GM12878 (cell line): ENCODE data around the gene RPS6KA2. TPM values are rescaled to one million over a fixed set of nuclear protein-coding genes. Genes with fewer than 3 reads are reported as not detected.
"Not testable (repeated sequence)": the region's sequence is repeated elsewhere in the genome, so short reads cannot be mapped to it uniquely, and the experiment has no call there.

Experiments
- ATAC-seq: fragments of 200-7000 bp; cut with Tn5 transposase; 3 replicates; pipeline ENCODE4 v1.9.1; 2020; ENCODE audit warnings: mild to moderate bottlenecking, moderate library complexity
- BruUV-seq: library from RNA; stranded (reverse); fragments of 400-500 nt; replicated peaks from 2 replicates; lab custom pipeline; 2021; lab: Mats Ljungman, UMichigan
- CTCF ChIA-PET: fragments of 300-600 bp; sonication (Branson Sonifier 250); formaldehyde crosslinking; extraction: SDS; loops from one replicate; lab custom pipeline; 2021; ENCODE audit warnings: inconsistent platforms; lab: Yijun Ruan, JAX
- POLR2A ChIA-PET: fragments of 350-600 bp; formaldehyde crosslinking; extraction: SDS; loops from one replicate; lab custom pipeline; 2021; ENCODE audit warnings: inconsistent platforms; lab: Charles Lee
- RAD21 ChIA-PET: fragments of 300-600 bp; sonication (Branson Sonifier 250); formaldehyde crosslinking; loops from one replicate; lab custom pipeline; 2023; ENCODE audit warnings: antibody characterized with exemption; ENCODE audit not compliant: unreplicated experiment; lab: Charles Lee
- SMC1A ChIA-PET: fragments of 300-600 bp; sonication (Branson Sonifier 250); formaldehyde crosslinking; loops from one replicate; lab custom pipeline; 2023; ENCODE audit not compliant: unreplicated experiment, uncharacterized antibody; lab: Charles Lee
- DNase-seq: peaks from one replicate; pipeline ENCODE4 v3.0.0-alpha.2; 2011; ENCODE audit warnings: low read depth, low spot score
- FAIRE-seq: peaks from 3 replicates; lab custom pipeline; 2011; peaks lifted over from hg19 to GRCh38; lab: Jason Lieb, UNC
- H2AFZ ChIP-seq: 2 replicates; pipeline ENCODE4 v1.6.0; 2011; ENCODE audit warnings: low read depth, low read length, control low read depth; ENCODE audit not compliant: control insufficient read depth
- H3K27ac ChIP-seq: 2 replicates; pipeline ENCODE4 v1.5.1; 2011; ENCODE audit warnings: control low read depth; ENCODE audit not compliant: control insufficient read depth, insufficient read depth
- H3K27me3 ChIP-seq, 2 experiments: replicated peaks in 1 of 2; 2 replicates each; pipeline versions ENCODE4 v1.6.0 to v1.6.1; 2011; ENCODE audit warnings: low read length in 1 of 2; ENCODE audit not compliant: control insufficient read depth in 2 of 2, insufficient read depth in 2 of 2
- H3K36me3 ChIP-seq, 2 experiments: 2 replicates each; pipeline ENCODE4 v1.5.1; 2011; ENCODE audit warnings: low read length in 1 of 2; ENCODE audit not compliant: control insufficient read depth in 2 of 2, insufficient read depth in 2 of 2
- H3K4me1 ChIP-seq: 2 replicates; pipeline ENCODE4 v1.6.1; 2011; ENCODE audit warnings: mild to moderate bottlenecking, low read length, moderate library complexity, mixed read lengths; ENCODE audit not compliant: control insufficient read depth, insufficient read depth
- H3K4me2 ChIP-seq: 2 replicates; pipeline ENCODE4 v1.6.0; 2011; ENCODE audit warnings: control low read depth; ENCODE audit not compliant: control insufficient read depth, insufficient read depth
- H3K4me3 ChIP-seq: fragments of 200-600 bp; sonication (generic); 2 replicates; pipeline ENCODE4 v1.5.1; 2016
- H3K79me2 ChIP-seq: 2 replicates; pipeline ENCODE4 v1.6.0; 2011; ENCODE audit warnings: low read length; ENCODE audit not compliant: control insufficient read depth, insufficient read depth
- H3K9ac ChIP-seq: 2 replicates; pipeline ENCODE4 v1.8.0; 2011; ENCODE audit warnings: low read length, control low read depth, mixed read lengths; ENCODE audit not compliant: control insufficient read depth, insufficient read depth
- H3K9me3 ChIP-seq: replicated peaks from 3 replicates; pipeline ENCODE4 v1.5.1; 2011; ENCODE audit warnings: mild to moderate bottlenecking, low read length; ENCODE audit not compliant: control insufficient read depth, insufficient read depth
- H4K20me1 ChIP-seq: 2 replicates; pipeline ENCODE4 v1.6.0; 2011; ENCODE audit not compliant: control insufficient read depth, insufficient read depth
- CBFB ChIP-seq: IDR thresholded peaks from 2 replicates; pipeline ENCODE4 v1.6.1; 2016; ENCODE audit warnings: antibody characterized with exemption, low read depth
- CHD1 ChIP-seq: IDR thresholded peaks from 2 replicates; pipeline ENCODE4 v1.6.1; 2012; ENCODE audit warnings: low read depth, low read length, improper control_type of control experiment
- IKZF1 ChIP-seq: fragments of 450-650 bp; conservative IDR thresholded peaks from 2 replicates; pipeline ENCODE4 v1.6.1; 2017; ENCODE audit warnings: antibody characterized with exemption, mild to moderate bottlenecking
- MTA3 ChIP-seq: IDR thresholded peaks from 2 replicates; pipeline ENCODE4 v1.6.1; 2012; ENCODE audit warnings: low read length, inconsistent platforms, borderline replicate concordance
- RB1 ChIP-seq: fragments of 450-650 bp; formaldehyde crosslinking; IDR thresholded peaks from 2 replicates; pipeline ENCODE4 v1.6.1; 2017; ENCODE audit warnings: mild to moderate bottlenecking, borderline replicate concordance
- SRF ChIP-seq, 2 experiments: IDR thresholded peaks; 2 replicates each; pipeline ENCODE4 v1.6.1; 2011; ENCODE audit warnings: low read depth in 2 of 2, low read length in 2 of 2, mild to moderate bottlenecking in 1 of 2, moderate library complexity in 1 of 2
- STAT1 ChIP-seq: fragments of 450-650 bp; conservative IDR thresholded peaks from 2 replicates; pipeline ENCODE4 v1.6.1; 2014; ENCODE audit warnings: antibody characterized with exemption, mild to moderate bottlenecking
- WGBS: methylation state at CpG from one replicate; pipeline ENCODE4 v1.1.6; 2016; ENCODE audit warnings: low lambda C conversion rate; ENCODE audit not compliant: insufficient replicate concordance, insufficient coverage; ENCODE audit errors: missing lambda C conversion rate; 5-methylcytosine and 5-hydroxymethylcytosine counted together
- in situ Hi-C: fragments of 300-500 bp; cut with MboI; formaldehyde crosslinking; loops from 9 replicates; pipeline ENCODE4 v1.14.3; 2018; ENCODE audit warnings: mixed read lengths
- intact Hi-C: fragments of 100-400 bp; cut with micrococcal nuclease; formaldehyde crosslinking; loops from one replicate; pipeline ENCODE4 v1.14.2; 2022; ENCODE audit not compliant: unreplicated experiment
- polyA plus RNA-seq, 11 experiments: library from polyadenylated mRNA; depleted of rRNA in 4 of 11; unstranded in 6 of 11; stranded (reverse) in 5 of 11; fragments of >200 nt; fragmentation: Nextera tagmentation in 4 of 11; fragmentation: Illumina TruSeq in 1 of 11; extraction: Ambion mirVana in 4 of 11; extraction: Trizol in 1 of 11; gene quantifications; 1 replicate in 1 of 11; 2 replicates in 10 of 11; pipeline versions ENCODE4 v1.2.1 to v1.2.3, GENCODE V29; 2011 to 2016; ENCODE audit warnings: inconsistent platforms in 2 of 11, missing spikeins in 2 of 11, low read depth in 1 of 11
- total RNA-seq, 4 experiments: library from RNA; depleted of rRNA in 3 of 4; stranded (reverse); fragments of >200 nt in 3 of 4; fragmentation: Illumina TruSeq in 1 of 4; extraction: Trizol in 1 of 4; gene quantifications; 2 replicates each; pipeline versions ENCODE4 v1.2.1 to v1.2.3, GENCODE V29; 2013 to 2021
- TF ChIP-seq, protein P1 (sequence below), 3 experiments: IDR thresholded peaks in 2 of 3; conservative IDR thresholded peaks in 1 of 3; 2 replicates each; pipeline ENCODE4 v1.5.1; 2011; ENCODE audit warnings: low read depth in 3 of 3, low read length in 3 of 3, mild to moderate bottlenecking in 3 of 3, control low read depth in 2 of 3, moderate library complexity in 2 of 3, inconsistent platforms in 1 of 3, mixed read lengths in 1 of 3; ENCODE audit not compliant: control insufficient read depth in 2 of 3, insufficient read depth in 1 of 3; ENCODE audit errors: extremely low read depth in 1 of 3
- TF ChIP-seq, protein P2 (sequence below): fragments of 450-650 bp; IDR thresholded peaks from 2 replicates; pipeline ENCODE4 v1.6.1; 2017; ENCODE audit warnings: mild to moderate bottlenecking, low read depth, inconsistent platforms; ENCODE audit not compliant: poor library complexity, severe bottlenecking
- TF ChIP-seq, protein P3 (sequence below): IDR thresholded peaks from 2 replicates; pipeline ENCODE4 v1.6.1; 2011; ENCODE audit warnings: borderline replicate concordance, low read depth, mild to moderate bottlenecking, moderate library complexity, low read length; ENCODE audit not compliant: insufficient read depth, poor library complexity, severe bottlenecking

RPS6KA2 gene
- total and polyA plus RNA-seq, 10 of the 15 experiments (the other 5 are each of a cell fraction or from before 2014, with no cell fraction given) = 0.02 to 1.0 (median 0.22) TPM; not detected in 1

DNA sequence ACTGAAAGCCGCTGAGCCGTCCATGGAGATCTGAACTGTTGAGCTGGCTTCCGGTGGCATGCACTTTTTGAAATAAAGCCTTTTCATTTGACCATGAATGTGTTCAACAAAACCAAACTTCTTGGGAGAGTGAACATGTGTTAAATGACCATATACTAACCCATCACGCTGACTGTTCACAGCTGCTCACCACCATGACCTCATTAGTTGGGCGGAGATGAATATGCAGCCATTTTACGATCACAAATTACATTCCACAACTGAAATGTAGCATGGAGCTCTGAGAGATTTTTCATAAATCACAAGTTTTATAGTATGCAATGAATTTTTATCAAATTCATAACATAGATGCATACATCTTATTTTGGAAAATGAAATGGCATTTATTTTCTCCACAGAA lies 44.8 kb downstream of the RPS6KA2 start (continued):
- TF ChIP-seq, protein P1, sequence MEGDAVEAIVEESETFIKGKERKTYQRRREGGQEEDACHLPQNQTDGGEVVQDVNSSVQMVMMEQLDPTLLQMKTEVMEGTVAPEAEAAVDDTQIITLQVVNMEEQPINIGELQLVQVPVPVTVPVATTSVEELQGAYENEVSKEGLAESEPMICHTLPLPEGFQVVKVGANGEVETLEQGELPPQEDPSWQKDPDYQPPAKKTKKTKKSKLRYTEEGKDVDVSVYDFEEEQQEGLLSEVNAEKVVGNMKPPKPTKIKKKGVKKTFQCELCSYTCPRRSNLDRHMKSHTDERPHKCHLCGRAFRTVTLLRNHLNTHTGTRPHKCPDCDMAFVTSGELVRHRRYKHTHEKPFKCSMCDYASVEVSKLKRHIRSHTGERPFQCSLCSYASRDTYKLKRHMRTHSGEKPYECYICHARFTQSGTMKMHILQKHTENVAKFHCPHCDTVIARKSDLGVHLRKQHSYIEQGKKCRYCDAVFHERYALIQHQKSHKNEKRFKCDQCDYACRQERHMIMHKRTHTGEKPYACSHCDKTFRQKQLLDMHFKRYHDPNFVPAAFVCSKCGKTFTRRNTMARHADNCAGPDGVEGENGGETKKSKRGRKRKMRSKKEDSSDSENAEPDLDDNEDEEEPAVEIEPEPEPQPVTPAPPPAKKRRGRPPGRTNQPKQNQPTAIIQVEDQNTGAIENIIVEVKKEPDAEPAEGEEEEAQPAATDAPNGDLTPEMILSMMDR (IDR thresholded peaks at IDR 0.05 in 2 of 3, conservative IDR thresholded peaks at IDR 0.05 in 1 of 3; ENCODE audit: control insufficient read depth in 2 of 3, extremely low read depth in 1 of 3, insufficient read depth in 1 of 3, low read depth in 3 of 3, low read length in 3 of 3) = no peak
- no peak for TF ChIP-seq STAT1

DNA sequence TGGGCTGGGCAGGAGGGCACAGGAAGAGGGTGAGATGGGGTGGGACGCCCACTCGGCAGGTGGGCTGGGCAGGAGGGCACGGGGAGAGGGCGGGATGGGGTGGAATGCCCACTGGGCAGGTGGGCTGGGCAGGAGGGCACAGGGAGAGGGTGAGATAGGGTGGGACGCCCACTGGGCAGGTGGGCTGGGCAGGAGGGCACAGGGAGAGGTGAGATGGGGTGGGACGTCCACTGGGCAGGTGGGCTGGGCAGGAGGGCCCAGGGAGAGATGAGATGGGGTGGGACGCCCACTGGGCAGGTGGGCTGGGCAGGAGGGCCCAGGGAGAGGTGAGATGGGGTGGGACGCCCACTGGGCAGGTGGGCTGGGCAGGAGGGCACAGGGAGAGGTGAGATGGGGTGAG lies 45.2 kb downstream of the RPS6KA2 start:
- CTCF ChIA-PET, H3K9ac ChIP-seq, SMC1A ChIA-PET, H3K79me2 ChIP-seq, FAIRE-seq, intact Hi-C loops, H3K4me1 ChIP-seq, H3K27ac ChIP-seq, DNase-seq, H2AFZ ChIP-seq, H3K4me2 ChIP-seq, in situ Hi-C loops, RAD21 ChIA-PET, H4K20me1 ChIP-seq, H3K4me3 ChIP-seq, H3K36me3 ChIP-seq, BruUV-seq, ATAC-seq, POLR2A ChIA-PET, H3K9me3 ChIP-seq, H3K27me3 ChIP-seq: not testable (repeated sequence)
- 47% methylated on average over 2 of the region's 8 CpGs for WGBS

DNA sequence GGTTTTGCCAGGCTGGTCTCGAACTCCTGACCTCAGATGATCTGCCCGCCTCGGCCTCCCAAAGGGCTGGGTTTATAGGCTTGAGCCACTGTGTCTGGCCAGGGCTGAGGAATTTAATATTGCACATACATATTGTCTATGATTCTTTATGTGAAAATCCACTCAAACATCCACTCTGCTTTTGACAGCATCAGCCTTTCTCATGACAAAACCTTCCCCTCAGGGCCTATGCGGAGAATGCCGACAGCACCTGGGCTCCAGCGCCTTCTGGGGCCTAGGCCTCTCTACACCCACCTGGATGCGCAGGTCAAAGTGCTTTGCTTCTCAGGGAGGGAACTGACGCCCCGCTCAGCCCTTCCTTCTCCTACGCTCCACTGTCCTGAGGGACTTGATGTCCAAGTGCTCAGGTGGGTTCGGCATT lies 46.0 kb downstream of the RPS6KA2 start:
- H3K9ac ChIP-seq = no peak overlapping the region
- no peak overlapping the region for H2AFZ ChIP-seq
- ChIA-PET SMC1A (no interaction called here), RAD21 (no interaction called here), CTCF (no interaction called here), POLR2A (no interaction called here)
- 69% methylated on average over 11 of the region's 11 CpGs for WGBS
- no peak overlapping the region for H3K27ac ChIP-seq
- intact Hi-C loops = no loop called here
- no peaks in the 10 kb centered on the region for H3K36me3 ChIP-seq
- H3K27me3 ChIP-seq = no peaks in the 10 kb centered on the region
- no peak for ATAC-seq
- in situ Hi-C loops = no loop called here
- no peak overlapping the region for H3K4me2 ChIP-seq
- FAIRE-seq = no peak
- no peak for DNase-seq
- no peak overlapping the region for H3K4me3 ChIP-seq
- peaks cover 3% of the 10 kb centered on the region; the same call in 2 of the 3 replicates for H3K9me3 ChIP-seq
- no peaks in the 10 kb centered on the region for H3K79me2 ChIP-seq
- H4K20me1 ChIP-seq = no peaks in the 10 kb centered on the region
- no peaks in the 10 kb centered on the region for H3K4me1 ChIP-seq
- no TSS peak for BruUV-seq
- TF ChIP-seq SRF (IDR thresholded peaks at IDR 0.05; ENCODE audit: low read depth in 2 of 2, low read length in 2 of 2) (no peak), CBFB (no peak), RB1 (no peak), MTA3 (no peak), IKZF1 (no peak), CHD1 (no peak)
- TF ChIP-seq, protein P2, sequence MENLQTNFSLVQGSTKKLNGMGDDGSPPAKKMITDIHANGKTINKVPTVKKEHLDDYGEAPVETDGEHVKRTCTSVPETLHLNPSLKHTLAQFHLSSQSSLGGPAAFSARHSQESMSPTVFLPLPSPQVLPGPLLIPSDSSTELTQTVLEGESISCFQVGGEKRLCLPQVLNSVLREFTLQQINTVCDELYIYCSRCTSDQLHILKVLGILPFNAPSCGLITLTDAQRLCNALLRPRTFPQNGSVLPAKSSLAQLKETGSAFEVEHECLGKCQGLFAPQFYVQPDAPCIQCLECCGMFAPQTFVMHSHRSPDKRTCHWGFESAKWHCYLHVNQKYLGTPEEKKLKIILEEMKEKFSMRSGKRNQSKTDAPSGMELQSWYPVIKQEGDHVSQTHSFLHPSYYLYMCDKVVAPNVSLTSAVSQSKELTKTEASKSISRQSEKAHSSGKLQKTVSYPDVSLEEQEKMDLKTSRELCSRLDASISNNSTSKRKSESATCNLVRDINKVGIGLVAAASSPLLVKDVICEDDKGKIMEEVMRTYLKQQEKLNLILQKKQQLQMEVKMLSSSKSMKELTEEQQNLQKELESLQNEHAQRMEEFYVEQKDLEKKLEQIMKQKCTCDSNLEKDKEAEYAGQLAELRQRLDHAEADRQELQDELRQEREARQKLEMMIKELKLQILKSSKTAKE = no peak
- TF ChIP-seq, protein P3, sequence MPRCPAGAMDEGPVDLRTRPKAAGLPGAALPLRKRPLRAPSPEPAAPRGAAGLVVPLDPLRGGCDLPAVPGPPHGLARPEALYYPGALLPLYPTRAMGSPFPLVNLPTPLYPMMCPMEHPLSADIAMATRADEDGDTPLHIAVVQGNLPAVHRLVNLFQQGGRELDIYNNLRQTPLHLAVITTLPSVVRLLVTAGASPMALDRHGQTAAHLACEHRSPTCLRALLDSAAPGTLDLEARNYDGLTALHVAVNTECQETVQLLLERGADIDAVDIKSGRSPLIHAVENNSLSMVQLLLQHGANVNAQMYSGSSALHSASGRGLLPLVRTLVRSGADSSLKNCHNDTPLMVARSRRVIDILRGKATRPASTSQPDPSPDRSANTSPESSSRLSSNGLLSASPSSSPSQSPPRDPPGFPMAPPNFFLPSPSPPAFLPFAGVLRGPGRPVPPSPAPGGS = no peak
